Endothelial cell of umbilical vein (primary cell): ENCODE results near the gene PASK. TPM values are rescaled to one million over a fixed set of nuclear protein-coding genes. Genes with fewer than 3 reads are reported as not detected.

Source experiments
- BruUV-seq: library from RNA; stranded (reverse); fragments of 400-500 nt; replicated peaks from 2 replicates; lab custom pipeline; 2021; lab: Mats Ljungman, UMichigan
- CTCF ChIA-PET: fragments of 300-600, 350-600 bp; sonication (Branson Sonifier 250); formaldehyde crosslinking; loops from one replicate; lab custom pipeline; 2021; ENCODE audit warnings: antibody characterized with exemption, inconsistent platforms; lab: Charles Lee
- POLR2A ChIA-PET: fragments of 300-600, 350-600 bp; sonication (Branson Sonifier 250); formaldehyde crosslinking; loops from one replicate; lab custom pipeline; 2021; ENCODE audit warnings: antibody characterized with exemption, inconsistent platforms; lab: Charles Lee
- DNase-seq: peaks from one replicate; pipeline ENCODE4 v3.0.0-alpha.2; 2011; ENCODE audit warnings: low read depth, low spot score
- FAIRE-seq: peaks from 2 replicates; lab custom pipeline; 2011; peaks lifted over from hg19 to GRCh38; lab: Jason Lieb, UNC
- H2AFZ ChIP-seq: 2 replicates; pipeline ENCODE4 v1.6.0; 2012; ENCODE audit warnings: low read depth, low read length, control low read depth, inconsistent platforms
- H3K27ac ChIP-seq: 2 replicates; pipeline ENCODE4 v1.5.1; 2011; ENCODE audit warnings: low read depth, mild to moderate bottlenecking, control low read depth, low read length, moderate library complexity; ENCODE audit not compliant: insufficient read depth
- H3K27me3 ChIP-seq, 2 experiments: 2 replicates each; pipeline versions ENCODE4 v1.6.0 to v1.6.1; 2011; ENCODE audit warnings: low read length in 2 of 2, mixed read lengths in 1 of 2; ENCODE audit not compliant: control insufficient read depth in 2 of 2, insufficient read depth in 2 of 2
- H3K36me3 ChIP-seq, 2 experiments: 2 replicates in 1 of 2; 3 replicates in 1 of 2; pipeline ENCODE4 v1.5.1; 2011; ENCODE audit warnings: low read length in 2 of 2, mild to moderate bottlenecking in 1 of 2, moderate library complexity in 1 of 2; ENCODE audit not compliant: control insufficient read depth in 2 of 2, insufficient read depth in 2 of 2; ENCODE audit errors: extremely low read depth in 1 of 2
- H3K4me1 ChIP-seq: 3 replicates; pipeline ENCODE4 v1.5.1; 2011; ENCODE audit warnings: mild to moderate bottlenecking, low read length; ENCODE audit not compliant: control insufficient read depth, insufficient read depth; ENCODE audit errors: extremely low read depth
- H3K4me2 ChIP-seq: 2 replicates; pipeline ENCODE4 v1.6.1; 2011; ENCODE audit warnings: low read length, control low read depth, mixed read lengths; ENCODE audit not compliant: insufficient read depth
- H3K4me3 ChIP-seq, 3 experiments: fragments of 200-600 bp in 1 of 3; sonication (generic), shearing (Covaris generic) in 1 of 3; replicated peaks in 1 of 3; 2 replicates each; pipeline ENCODE4 v1.5.1; 2011 to 2016; ENCODE audit warnings: control low read depth in 3 of 3, low read length in 3 of 3, mild to moderate bottlenecking in 2 of 3, inconsistent platforms in 1 of 3, low read depth in 1 of 3, moderate library complexity in 1 of 3; ENCODE audit not compliant: insufficient read depth in 1 of 3
- H3K79me2 ChIP-seq: 2 replicates; pipeline ENCODE4 v1.6.0; 2012; ENCODE audit warnings: low read length, inconsistent platforms; ENCODE audit not compliant: control insufficient read depth, insufficient read depth
- H3K9ac ChIP-seq: replicated peaks from 2 replicates; pipeline ENCODE3; 2011; ENCODE audit warnings: low read length, control low read depth; ENCODE audit not compliant: insufficient read depth; ENCODE audit errors: extremely low read depth
- H3K9me1 ChIP-seq: replicated peaks from 3 replicates; pipeline ENCODE4 v1.6.0; 2011; ENCODE audit warnings: mild to moderate bottlenecking, low read length; ENCODE audit not compliant: control insufficient read depth, insufficient read depth; ENCODE audit errors: extremely low read depth
- H3K9me3 ChIP-seq: replicated peaks from 2 replicates; pipeline ENCODE4 v1.5.1; 2012; ENCODE audit warnings: low read length, inconsistent platforms; ENCODE audit not compliant: control insufficient read depth, insufficient read depth
- H4K20me1 ChIP-seq: replicated peaks from 2 replicates; pipeline ENCODE3; 2011; ENCODE audit warnings: mild to moderate bottlenecking, low read length; ENCODE audit not compliant: control insufficient read depth, insufficient read depth; ENCODE audit errors: extremely low read depth
- EZH2 ChIP-seq: IDR thresholded peaks from 2 replicates; pipeline ENCODE4 v1.6.1; 2012; ENCODE audit warnings: borderline replicate concordance, low read depth, mild to moderate bottlenecking, moderate library complexity, low read length, inconsistent platforms; ENCODE audit not compliant: severe bottlenecking
- FOS ChIP-seq: IDR thresholded peaks from 2 replicates; pipeline ENCODE4 v1.6.1; 2011; ENCODE audit warnings: mild to moderate bottlenecking, low read length, moderate library complexity, borderline replicate concordance; ENCODE audit not compliant: insufficient read depth
- GATA2 ChIP-seq: IDR thresholded peaks from 2 replicates; pipeline ENCODE4 v1.7.0; 2011; ENCODE audit warnings: low read depth, mild to moderate bottlenecking, moderate library complexity, mixed read lengths, low read length; ENCODE audit not compliant: insufficient read length, insufficient read depth
- JUN ChIP-seq: IDR thresholded peaks from 2 replicates; pipeline ENCODE4 v1.6.1; 2011; ENCODE audit warnings: borderline replicate concordance, low read depth; ENCODE audit not compliant: insufficient read length, insufficient read depth
- MYC ChIP-seq: IDR thresholded peaks from one replicate; pipeline ENCODE4 v1.6.1; 2011; ENCODE audit warnings: mild to moderate bottlenecking, low read depth, low read length
- POLR2A ChIP-seq: IDR thresholded peaks from 2 replicates; pipeline ENCODE4 v1.6.1; 2012; ENCODE audit warnings: low read depth, mild to moderate bottlenecking, control low read depth, low read length
- POLR2AphosphoS5 ChIP-seq: IDR thresholded peaks from 2 replicates; pipeline ENCODE4 v1.6.1; 2012; ENCODE audit warnings: low read depth, mild to moderate bottlenecking, control low read depth, low read length, moderate library complexity; ENCODE audit not compliant: insufficient read depth
- dilution Hi-C: fragments of 300-500 bp; cut with MboI; formaldehyde crosslinking; loops from one replicate; pipeline ENCODE4 v1.15.0; 2019; ENCODE audit warnings: low sequenced_read_pairs; ENCODE audit not compliant: extremely low pct_ligation_motif_present
- intact Hi-C: fragments of 100-400 bp; cut with micrococcal nuclease; formaldehyde crosslinking; loops from one replicate; pipeline ENCODE4 v1.10.0; 2022
- polyA plus RNA-seq, 4 experiments: library from polyadenylated mRNA; depleted of rRNA in 3 of 4; stranded (reverse) in 3 of 4; unstranded in 1 of 4; fragments of >200 nt; gene quantifications; 2 replicates each; pipeline versions ENCODE4 v1.2.1 to v1.2.3, GENCODE V29; 2011 to 2012; ENCODE audit warnings: missing spikeins in 1 of 4
- total RNA-seq: library from RNA; stranded (reverse); gene quantifications from 2 replicates; pipeline ENCODE4 v1.2.3, GENCODE V29; 2021
- TF ChIP-seq, protein P1 (sequence below): IDR thresholded peaks from 2 replicates; pipeline ENCODE4 v1.6.1; 2011; ENCODE audit not compliant: insufficient read depth, insufficient read length
- TF ChIP-seq, protein P2 (sequence below), 2 donors: IDR thresholded peaks; 1 replicate in 1 of 2; 2 replicates in 1 of 2; pipeline ENCODE4 v1.5.1; 2011; ENCODE audit warnings: low read length in 2 of 2, mild to moderate bottlenecking in 2 of 2, moderate library complexity in 2 of 2, control low read depth in 1 of 2, inconsistent platforms in 1 of 2, low read depth in 1 of 2; ENCODE audit not compliant: insufficient read depth in 1 of 2; ENCODE audit errors: extremely low read depth in 1 of 2

Gene PASK
- total and polyA plus RNA-seq, 2 donors (not counting 3 experiments of a cell fraction or from before 2014, with no cell fraction given), result 5.7 to 17.3 TPM

DNA sequence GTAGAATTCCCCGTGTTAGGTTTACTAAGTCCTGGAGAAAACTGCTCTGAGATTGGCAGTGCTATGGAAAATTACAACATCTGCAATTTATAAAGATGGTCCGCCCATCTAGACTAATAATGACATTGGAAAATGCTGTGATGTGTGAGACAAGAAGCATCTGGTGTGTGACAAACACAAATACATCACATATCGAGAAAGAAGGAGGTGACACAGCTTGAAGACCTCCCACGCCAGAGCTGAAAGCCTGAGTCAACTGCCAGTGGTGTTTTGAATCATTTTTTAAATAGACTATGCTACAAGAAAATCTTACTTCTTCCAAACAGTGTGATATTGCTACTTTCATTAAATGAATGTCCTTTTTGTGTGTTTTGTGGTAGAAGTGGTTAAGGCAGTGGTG is 30.6 kb upstream of the PASK start:
- Histone ChIP-seq H4K20me1 (no peaks in the 10 kb centered on the region), H2AFZ (no peak overlapping the region), H3K79me2 (no peaks in the 10 kb centered on the region), H3K9me1 (no peaks in the 10 kb centered on the region), H3K27ac (no peak overlapping the region), H3K9me3 (no peaks in the 10 kb centered on the region), H3K27me3 (no peaks in the 10 kb centered on the region), H3K36me3 (peaks cover 4 to 7% of the 10 kb centered on the region in 2 experiments), H3K4me1 (no peaks in the 10 kb centered on the region), H3K4me3 (no peak overlapping the region), H3K9ac (no peak overlapping the region), H3K4me2 (no peak overlapping the region)
- dilution Hi-C loops (no loop called here), intact Hi-C loops (no loop called here)
- TF ChIP-seq JUN, result no peak
- TF ChIP-seq, protein P1, sequence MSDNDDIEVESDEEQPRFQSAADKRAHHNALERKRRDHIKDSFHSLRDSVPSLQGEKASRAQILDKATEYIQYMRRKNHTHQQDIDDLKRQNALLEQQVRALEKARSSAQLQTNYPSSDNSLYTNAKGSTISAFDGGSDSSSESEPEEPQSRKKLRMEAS, result no peak
- TF ChIP-seq POLR2AphosphoS5, result no peak
- TF ChIP-seq, protein P2, sequence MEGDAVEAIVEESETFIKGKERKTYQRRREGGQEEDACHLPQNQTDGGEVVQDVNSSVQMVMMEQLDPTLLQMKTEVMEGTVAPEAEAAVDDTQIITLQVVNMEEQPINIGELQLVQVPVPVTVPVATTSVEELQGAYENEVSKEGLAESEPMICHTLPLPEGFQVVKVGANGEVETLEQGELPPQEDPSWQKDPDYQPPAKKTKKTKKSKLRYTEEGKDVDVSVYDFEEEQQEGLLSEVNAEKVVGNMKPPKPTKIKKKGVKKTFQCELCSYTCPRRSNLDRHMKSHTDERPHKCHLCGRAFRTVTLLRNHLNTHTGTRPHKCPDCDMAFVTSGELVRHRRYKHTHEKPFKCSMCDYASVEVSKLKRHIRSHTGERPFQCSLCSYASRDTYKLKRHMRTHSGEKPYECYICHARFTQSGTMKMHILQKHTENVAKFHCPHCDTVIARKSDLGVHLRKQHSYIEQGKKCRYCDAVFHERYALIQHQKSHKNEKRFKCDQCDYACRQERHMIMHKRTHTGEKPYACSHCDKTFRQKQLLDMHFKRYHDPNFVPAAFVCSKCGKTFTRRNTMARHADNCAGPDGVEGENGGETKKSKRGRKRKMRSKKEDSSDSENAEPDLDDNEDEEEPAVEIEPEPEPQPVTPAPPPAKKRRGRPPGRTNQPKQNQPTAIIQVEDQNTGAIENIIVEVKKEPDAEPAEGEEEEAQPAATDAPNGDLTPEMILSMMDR (IDR thresholded peaks at IDR 0.05; ENCODE audit: extremely low read depth in 1 of 2, insufficient read depth in 1 of 2, low read depth in 1 of 2, low read length in 2 of 2), result no peak
- no peak for TF ChIP-seq MYC
- no peak for TF ChIP-seq EZH2
- TF ChIP-seq FOS, result no peak
- no peak for TF ChIP-seq POLR2A
- TF ChIP-seq GATA2, result no peak
- ChIA-PET CTCF (interaction anchor here (0.6 kb wide), 1 partner anchor 81 kb away, joined by 3 read pairs; no protein-coding TSS in a partner anchor), POLR2A (interaction anchor here (0.6 to 0.7 kb wide), 3 partner anchors 51 to 231 kb away, joined by 3 to 6 read pairs (median 4); no protein-coding TSS in a partner anchor)
- FAIRE-seq (no peak), DNase-seq (no peak)
- BruUV-seq, result no TSS peak
